ENCODE results near the gene PFN1.
A peak's percentile ranks its signal among the peaks of the same experiment; 100 is the strongest.

Gene PFN1

DNA sequence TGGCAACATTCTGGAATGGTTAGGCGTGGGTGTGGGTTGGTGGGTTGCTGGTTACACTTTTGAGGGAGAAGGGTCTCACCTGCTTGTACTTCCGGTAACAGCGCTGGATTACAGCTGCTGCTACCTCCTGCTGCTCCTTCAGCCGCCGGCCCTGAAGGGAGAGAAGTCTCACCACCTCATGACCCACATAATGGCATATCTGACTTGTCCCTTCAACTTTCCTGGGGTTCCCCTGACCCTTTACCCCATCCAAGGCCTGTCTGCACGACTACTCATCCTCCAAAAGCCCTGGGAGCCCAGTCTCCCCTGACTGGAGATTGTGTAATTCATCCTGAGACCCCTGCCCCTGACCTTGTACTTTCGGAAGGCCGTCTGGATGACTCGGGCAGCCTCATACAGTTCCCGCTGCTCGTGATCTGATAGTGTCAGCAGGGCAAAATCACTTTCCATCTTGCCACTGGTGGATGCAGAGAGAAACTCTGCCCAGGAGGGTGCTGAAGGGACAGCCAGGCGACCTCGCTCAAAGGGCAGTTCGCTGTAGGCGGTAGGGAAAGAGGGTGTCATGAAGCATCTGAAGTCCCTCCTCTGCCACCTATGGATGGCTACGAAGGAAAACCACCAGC lies 21.3 kb upstream of the PFN1 start:
- TF ChIP-seq, protein P1, sequence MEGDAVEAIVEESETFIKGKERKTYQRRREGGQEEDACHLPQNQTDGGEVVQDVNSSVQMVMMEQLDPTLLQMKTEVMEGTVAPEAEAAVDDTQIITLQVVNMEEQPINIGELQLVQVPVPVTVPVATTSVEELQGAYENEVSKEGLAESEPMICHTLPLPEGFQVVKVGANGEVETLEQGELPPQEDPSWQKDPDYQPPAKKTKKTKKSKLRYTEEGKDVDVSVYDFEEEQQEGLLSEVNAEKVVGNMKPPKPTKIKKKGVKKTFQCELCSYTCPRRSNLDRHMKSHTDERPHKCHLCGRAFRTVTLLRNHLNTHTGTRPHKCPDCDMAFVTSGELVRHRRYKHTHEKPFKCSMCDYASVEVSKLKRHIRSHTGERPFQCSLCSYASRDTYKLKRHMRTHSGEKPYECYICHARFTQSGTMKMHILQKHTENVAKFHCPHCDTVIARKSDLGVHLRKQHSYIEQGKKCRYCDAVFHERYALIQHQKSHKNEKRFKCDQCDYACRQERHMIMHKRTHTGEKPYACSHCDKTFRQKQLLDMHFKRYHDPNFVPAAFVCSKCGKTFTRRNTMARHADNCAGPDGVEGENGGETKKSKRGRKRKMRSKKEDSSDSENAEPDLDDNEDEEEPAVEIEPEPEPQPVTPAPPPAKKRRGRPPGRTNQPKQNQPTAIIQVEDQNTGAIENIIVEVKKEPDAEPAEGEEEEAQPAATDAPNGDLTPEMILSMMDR (IDR thresholded peaks at IDR 0.05; ENCODE audit: low read depth, low read length): no peak
- DNase-seq: no peak
- Histone ChIP-seq H3K9me3 (ENCODE audit: severe bottlenecking) (no peaks in the 10 kb centered on the region), H3K36me3 (peaks cover 45% of the 10 kb centered on the region), H3K27ac (peak overlapping the region; percentile 91), H3K27me3 (ENCODE audit: insufficient read depth, low read depth, severe bottlenecking) (no peaks in the 10 kb centered on the region), H3K4me3 (ENCODE audit: low read depth, low read length) (no peak overlapping the region)

DNA sequence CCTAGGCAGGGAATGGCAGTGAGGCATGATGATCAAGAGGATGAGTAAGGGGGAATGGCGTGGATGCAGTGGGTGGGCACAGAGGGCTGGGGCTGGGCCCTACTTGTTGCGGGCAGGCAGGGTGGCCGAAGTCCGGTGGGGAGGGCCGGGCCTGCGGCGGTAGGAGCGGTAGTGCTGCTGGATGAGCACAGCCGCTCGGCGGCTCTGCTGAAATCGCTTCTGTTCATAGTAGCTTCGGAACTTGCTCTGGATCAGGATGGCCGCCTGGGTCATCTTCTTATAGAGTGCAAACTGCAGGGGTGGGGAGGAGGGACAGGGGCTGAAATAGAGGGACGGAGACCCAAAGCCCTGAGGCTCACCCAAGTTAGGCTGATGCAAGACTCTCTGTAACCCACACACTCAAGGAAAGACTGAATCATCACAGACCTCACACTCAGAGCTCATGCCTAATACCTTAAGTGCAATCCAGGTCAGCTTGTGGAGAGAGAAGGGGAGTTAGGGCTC lies 20.8 kb upstream of the PFN1 start:
- peak overlapping the region; percentile 91 for H3K27ac ChIP-seq
- H3K36me3 ChIP-seq: peaks cover 43% of the 10 kb centered on the region
- no peaks in the 10 kb centered on the region for H3K27me3 ChIP-seq (ENCODE audit: insufficient read depth, low read depth, severe bottlenecking)
- no peak overlapping the region for H3K4me3 ChIP-seq (ENCODE audit: low read depth, low read length)
- TF ChIP-seq, protein P1 (IDR thresholded peaks at IDR 0.05; ENCODE audit: low read depth, low read length): no peak
- peak; percentile 22 for DNase-seq
- H3K9me3 ChIP-seq (ENCODE audit: severe bottlenecking): no peaks in the 10 kb centered on the region

DNA sequence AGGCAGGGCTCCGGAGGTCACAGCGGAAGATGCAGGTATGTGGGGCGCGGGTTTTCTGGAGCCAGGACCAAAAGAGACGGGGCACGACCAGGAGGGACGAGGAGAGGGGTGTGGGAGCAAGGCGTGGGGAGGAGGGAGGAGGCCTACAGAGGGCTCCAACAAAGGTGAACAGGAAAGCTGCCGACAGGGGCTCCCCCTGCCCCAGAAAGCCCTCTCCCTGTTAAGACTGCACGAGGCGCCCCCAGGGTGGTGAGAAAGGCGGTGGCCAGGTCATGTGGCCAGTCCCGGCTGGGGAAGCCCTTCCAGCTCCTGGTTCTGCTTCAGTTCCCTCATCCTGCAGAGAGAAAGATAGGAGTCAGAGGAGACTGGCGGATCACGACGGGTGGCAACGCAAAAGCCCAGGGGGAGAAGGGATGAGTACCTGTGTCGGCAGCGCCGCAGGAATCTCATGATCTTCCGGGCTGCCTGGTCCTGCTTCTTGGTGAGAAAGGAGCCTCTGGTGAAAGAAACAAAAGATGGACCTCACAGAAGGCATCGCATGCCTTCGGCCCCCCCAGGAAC lies 20.2 kb upstream of the PFN1 start:
- H3K27ac ChIP-seq: peak overlapping the region; percentile 91
- no peaks in the 10 kb centered on the region for H3K9me3 ChIP-seq (ENCODE audit: severe bottlenecking)
- peak; percentile 44 for DNase-seq
- no peaks in the 10 kb centered on the region for H3K27me3 ChIP-seq (ENCODE audit: insufficient read depth, low read depth, severe bottlenecking)
- H3K36me3 ChIP-seq: peaks cover 38% of the 10 kb centered on the region
- TF ChIP-seq, protein P1 (IDR thresholded peaks at IDR 0.05; ENCODE audit: low read depth, low read length): no peak
- peak overlapping the region; percentile 65 for H3K4me3 ChIP-seq (ENCODE audit: low read depth, low read length)

DNA sequence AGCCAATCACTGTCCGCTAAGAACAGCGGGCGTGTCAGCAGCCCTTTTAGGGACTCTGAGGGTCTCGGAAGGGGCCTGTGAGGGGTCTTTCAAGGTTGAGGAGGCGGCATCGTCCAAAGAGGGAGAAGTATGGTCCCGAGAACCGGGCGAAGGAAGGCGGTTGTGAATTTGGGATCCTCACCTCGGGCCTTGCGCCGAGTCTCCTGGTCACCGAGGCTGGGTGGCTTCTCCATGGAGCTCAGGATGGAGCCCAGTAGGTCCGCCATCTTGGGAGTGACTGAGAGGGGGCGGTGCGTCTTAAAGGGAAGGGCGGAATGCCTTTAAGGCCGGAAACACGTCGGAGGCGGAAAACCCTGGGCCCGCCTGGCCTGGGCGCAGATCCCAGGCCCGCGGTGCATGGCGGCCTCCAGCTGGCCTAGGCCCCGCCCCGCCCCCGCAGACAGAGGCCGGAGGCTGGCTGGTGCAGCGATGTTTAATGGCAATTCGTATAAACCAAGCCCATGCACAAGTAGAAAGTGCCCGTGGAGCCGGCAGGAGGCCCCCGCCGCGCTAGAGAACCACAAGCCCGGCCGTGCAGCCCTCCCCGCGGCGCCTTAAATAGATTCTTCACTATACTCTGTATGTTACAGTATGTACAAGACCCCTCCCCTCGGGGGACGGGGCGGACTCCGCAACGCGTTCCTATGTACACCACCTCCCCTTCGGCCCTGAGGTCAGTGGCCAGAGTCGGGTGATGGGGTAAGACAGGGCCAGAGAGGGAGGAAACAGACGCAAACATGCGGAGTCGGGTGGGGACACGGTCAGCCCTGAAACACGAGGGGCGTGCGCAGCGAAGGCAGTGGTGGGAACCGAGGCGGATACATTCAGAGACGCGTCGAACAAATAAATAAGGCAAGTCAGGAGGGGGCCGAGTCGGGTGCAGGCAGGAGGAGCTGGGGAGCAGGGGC lies 19.5 kb upstream of the PFN1 start, which contains the start of gene SPAG7:
TSS of gene SPAG7 (minus strand) at position 279 of the 947 bp plus-strand sequence. CDS start at position 266, 13 bp downstream.
- TF ChIP-seq, protein P1 (IDR thresholded peaks at IDR 0.05; ENCODE audit: low read depth, low read length): no peak
- H3K36me3 ChIP-seq: peaks cover 32% of the 10 kb centered on the region
- H3K27me3 ChIP-seq (ENCODE audit: insufficient read depth, low read depth, severe bottlenecking): no peaks in the 10 kb centered on the region
- peak within 1 kb of the TSS; percentile 65 for H3K4me3 ChIP-seq (ENCODE audit: low read depth, low read length)
- peak; percentile 93 for DNase-seq
- peak within 1 kb of the TSS; percentile 91 for H3K27ac ChIP-seq
- H3K9me3 ChIP-seq (ENCODE audit: severe bottlenecking): no peaks in the 10 kb centered on the region

DNA sequence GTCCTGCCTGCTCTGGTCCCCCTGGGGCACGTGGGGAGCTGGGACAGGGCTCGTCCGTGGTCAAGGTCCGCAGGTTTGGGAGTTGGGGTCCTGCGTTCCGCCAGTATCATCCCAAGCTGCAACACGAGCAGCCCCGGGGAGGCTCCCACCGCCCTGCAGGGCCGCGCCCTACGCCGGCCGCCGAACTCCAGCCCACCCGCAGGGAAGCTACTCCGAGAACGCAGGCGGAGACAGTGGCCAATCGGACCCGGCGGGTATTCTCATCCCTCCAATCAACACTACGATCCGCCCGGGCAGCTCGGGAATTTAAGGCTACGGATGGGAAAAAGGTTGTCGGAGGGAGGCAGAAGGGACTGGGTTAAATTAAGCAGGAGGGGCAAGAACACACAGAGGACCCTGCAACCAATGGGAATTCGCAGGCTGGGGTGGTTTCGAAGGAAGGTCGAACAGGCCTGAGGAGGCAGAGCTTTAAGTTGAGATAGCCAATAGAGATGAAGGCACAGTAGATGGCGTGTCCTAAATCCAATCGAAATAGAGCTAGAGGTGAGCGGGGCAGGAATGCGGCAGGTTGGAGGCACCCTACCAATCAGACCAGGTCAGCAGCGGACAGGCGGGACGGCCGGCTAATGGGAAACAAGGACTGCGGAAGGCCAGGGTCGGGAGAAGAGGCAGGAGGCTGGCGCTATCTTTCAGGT lies 18.7 kb upstream of the PFN1 start:
- Histone ChIP-seq H3K27ac (peak overlapping the region; percentile 91), H3K9me3 (ENCODE audit: severe bottlenecking) (no peaks in the 10 kb centered on the region), H3K4me3 (ENCODE audit: low read depth, low read length) (peak overlapping the region; percentile 65), H3K27me3 (ENCODE audit: insufficient read depth, low read depth, severe bottlenecking) (no peaks in the 10 kb centered on the region), H3K36me3 (peaks cover 24% of the 10 kb centered on the region)
- DNase-seq: peak; percentile 99
- TF ChIP-seq, protein P1 (IDR thresholded peaks at IDR 0.05; ENCODE audit: low read depth, low read length): no peak
